Fibroblast of skin of scalp (primary cell): Measurements from ENCODE around the gene PCDHA1.
A peak's percentile ranks its signal among the peaks of the same experiment; 100 is the strongest.
"Not testable (repeated sequence)": the region's sequence is repeated elsewhere in the genome, so short reads cannot be mapped to it uniquely, and the experiment has no call there.

Experiments used
- DNase-seq: peaks from one replicate; pipeline ENCODE4 v3.0.0-alpha.2; 2013

The PCDHA1 gene

DNA sequence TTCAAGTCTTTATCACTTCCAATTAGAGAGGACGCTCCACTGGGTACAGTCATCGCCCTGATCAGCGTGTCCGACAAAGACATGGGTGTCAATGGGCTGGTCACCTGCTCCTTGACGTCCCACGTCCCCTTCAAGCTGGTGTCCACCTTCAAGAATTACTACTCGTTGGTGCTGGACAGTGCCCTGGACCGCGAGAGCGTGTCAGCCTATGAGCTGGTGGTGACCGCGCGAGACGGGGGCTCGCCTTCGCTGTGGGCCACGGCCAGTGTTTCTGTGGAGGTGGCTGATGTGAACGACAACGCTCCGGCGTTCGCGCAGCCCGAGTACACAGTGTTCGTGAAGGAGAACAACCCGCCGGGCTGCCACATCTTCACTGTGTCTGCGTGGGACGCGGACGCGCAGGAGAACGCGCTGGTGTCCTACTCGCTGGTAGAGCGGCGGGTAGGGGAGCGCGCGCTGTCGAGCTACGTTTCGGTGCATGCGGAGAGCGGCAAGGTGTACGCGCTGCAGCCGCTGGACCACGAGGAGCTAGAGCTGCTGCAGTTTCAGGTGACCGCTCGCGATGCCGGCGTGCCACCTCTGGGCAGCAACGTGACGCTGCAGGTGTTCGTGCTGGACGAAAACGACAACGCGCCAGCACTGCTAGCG is 22.4 kb downstream of the PCDHA1 start:
- DNase-seq: not testable (repeated sequence)

- no peak for DNase-seq
Measured at GRCh38 chr5:140808889-140809291, 22.9 kb downstream of the PCDHA1 start.

GRCh38 chr5:140821375-140822280 is 35.7 kb downstream of the PCDHA1 start, which contains the start of gene PCDHA5:
Gene PCDHA5 (plus strand): TSS chr5:140821613.
- DNase-seq: no peak

- DNase-seq: no peak
Measured at GRCh38 chr5:140822281-140822629, 36.3 kb downstream of the PCDHA1 start.

DNA sequence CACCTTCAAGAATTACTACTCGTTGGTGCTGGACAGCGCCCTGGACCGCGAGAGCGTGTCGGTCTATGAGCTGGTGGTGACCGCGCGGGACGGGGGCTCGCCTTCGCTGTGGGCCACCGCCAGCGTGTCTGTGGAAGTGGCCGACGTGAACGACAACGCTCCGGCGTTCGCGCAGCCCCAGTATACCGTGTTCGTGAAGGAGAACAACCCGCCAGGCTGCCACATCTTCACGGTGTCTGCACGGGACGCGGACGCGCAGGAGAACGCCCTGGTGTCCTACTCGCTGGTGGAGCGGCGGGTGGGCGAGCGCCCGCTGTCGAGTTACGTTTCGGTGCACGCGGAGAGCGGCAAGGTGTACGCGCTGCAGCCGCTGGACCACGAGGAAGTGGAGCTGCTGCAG is 37.0 kb downstream of the PCDHA1 start:
- not testable (repeated sequence) for DNase-seq

DNA sequence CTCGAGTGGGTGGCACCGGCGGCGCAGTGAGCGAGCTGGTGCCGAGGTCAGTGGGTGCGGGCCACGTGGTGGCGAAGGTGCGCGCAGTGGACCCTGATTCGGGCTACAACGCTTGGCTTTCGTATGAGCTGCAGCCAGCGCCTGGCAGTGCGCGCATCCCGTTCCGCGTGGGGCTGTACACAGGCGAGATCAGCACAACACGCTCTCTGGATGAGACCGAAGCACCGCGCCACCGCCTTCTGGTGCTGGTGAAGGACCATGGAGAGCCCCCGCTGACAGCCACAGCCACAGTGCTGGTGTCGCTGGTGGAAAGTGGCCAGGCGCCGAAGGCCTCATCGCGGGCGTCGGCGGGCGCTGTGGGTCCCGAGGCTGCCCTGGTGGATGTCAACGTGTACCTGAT is 37.5 kb downstream of the PCDHA1 start:
- DNase-seq: no peak

DNA sequence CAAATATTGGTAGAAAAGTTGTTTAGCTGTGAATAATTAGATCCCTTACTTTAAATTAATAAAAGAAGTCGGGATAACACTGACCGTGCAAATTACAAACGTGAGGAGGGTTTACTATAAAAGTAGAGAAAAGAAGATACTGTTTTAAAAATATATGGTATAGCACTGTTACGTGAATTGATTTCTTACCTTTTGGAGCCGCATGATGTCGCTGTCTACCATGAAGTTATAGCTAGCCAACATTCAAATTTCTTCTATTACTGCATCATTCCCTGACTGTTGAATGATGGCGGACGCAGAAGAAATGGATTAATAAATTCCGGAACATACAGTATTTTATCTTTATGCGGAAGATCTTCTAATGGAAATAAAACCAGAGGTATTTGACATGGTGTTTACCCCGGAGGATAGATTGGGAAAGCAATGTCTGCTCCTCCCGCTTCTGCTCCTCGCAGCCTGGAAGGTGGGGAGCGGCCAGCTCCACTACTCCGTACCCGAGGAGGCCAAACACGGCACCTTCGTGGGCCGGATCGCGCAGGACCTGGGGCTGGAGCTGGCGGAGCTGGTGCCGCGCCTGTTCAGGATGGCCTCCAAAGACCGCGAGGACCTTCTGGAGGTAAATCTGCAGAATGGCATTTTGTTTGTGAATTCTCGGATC is 41.9 kb downstream of the PCDHA1 start, which contains the start of gene PCDHA6:
TSS of gene PCDHA6 (plus strand) at position 257 of the 658 bp plus-strand sequence. CDS start at position 389, 132 bp downstream.
- DNase-seq: no peak

DNA sequence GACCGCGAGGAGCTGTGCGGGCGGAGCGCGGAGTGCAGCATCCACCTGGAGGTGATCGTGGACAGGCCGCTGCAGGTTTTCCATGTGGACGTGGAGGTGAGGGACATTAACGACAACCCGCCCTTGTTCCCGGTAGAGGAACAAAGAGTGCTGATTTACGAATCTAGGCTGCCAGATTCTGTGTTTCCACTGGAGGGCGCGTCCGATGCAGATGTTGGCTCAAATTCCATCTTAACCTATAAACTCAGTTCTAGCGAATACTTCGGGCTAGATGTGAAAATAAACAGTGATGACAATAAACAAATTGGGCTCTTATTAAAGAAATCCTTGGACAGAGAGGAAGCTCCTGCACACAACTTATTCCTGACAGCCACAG is 42.4 kb downstream of the PCDHA1 start:
- DNase-seq: no peak

DNA sequence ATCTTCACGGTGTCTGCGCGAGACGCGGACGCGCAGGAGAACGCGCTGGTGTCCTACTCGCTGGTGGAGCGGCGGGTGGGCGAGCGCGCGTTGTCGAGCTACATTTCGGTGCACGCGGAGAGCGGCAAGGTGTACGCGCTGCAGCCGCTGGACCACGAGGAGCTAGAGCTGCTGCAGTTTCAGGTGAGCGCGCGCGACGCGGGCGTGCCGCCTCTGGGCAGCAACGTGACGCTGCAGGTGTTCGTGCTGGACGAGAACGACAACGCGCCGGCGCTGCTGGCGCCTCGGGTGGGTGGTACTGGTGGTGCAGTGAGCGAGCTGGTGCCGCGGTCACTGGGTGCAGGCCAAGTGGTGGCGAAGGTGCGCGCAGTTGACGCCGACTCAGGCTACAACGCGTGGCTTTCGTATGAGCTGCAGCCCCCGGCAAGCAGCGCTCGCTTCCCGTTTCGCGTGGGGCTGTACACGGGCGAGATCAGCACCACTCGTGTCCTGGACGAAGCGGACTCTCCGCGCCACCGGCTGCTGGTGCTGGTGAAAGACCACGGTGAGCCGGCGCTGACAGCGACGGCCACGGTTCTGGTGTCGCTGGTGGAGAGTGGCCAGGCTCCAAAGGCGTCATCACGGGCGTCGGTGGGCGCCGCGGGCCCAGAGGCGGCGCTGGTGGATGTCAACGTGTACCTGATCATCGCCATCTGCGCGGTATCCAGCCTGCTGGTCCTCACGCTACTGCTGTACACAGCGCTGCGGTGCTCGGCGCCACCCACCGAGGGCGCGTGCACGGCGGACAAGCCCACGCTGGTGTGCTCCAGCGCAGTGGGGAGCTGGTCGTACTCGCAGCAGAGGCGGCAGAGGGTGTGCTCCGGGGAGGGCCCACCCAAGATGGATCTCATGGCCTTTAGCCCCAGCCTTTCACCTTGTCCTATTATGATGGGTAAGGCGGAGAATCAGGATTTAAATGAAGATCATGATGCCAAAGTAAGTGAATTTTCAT is 43.9 kb downstream of the PCDHA1 start:
- DNase-seq: not testable (repeated sequence)

GRCh38 chr5:140833993-140834392 is 48.1 kb downstream of the PCDHA1 start, which contains the start of gene PCDHA7:
Gene PCDHA7 (plus strand): TSS chr5:140834269. CDS start chr5:140834384, 115 bp downstream.
- peak; percentile 31 for DNase-seq

DNA sequence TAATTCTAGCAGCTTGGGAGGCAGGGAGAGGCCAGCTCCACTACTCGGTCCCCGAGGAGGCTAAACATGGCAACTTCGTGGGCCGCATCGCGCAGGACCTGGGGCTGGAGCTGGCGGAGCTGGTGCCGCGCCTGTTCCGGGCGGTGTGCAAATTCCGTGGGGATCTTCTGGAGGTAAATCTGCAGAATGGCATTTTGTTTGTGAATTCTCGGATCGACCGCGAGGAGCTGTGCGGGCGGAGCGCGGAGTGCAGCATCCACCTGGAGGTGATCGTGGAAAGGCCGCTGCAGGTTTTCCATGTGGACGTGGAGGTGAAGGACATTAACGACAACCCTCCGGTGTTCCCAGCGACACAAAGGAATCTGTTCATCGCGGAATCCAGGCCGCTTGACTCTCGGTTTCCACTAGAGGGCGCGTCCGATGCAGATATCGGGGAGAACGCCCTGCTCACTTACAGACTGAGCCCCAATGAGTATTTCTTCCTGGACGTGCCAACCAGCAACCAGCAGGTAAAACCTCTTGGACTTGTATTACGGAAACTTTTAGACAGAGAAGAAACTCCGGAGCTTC is 48.6 kb downstream of the PCDHA1 start:
- not testable (repeated sequence) for DNase-seq

DNA sequence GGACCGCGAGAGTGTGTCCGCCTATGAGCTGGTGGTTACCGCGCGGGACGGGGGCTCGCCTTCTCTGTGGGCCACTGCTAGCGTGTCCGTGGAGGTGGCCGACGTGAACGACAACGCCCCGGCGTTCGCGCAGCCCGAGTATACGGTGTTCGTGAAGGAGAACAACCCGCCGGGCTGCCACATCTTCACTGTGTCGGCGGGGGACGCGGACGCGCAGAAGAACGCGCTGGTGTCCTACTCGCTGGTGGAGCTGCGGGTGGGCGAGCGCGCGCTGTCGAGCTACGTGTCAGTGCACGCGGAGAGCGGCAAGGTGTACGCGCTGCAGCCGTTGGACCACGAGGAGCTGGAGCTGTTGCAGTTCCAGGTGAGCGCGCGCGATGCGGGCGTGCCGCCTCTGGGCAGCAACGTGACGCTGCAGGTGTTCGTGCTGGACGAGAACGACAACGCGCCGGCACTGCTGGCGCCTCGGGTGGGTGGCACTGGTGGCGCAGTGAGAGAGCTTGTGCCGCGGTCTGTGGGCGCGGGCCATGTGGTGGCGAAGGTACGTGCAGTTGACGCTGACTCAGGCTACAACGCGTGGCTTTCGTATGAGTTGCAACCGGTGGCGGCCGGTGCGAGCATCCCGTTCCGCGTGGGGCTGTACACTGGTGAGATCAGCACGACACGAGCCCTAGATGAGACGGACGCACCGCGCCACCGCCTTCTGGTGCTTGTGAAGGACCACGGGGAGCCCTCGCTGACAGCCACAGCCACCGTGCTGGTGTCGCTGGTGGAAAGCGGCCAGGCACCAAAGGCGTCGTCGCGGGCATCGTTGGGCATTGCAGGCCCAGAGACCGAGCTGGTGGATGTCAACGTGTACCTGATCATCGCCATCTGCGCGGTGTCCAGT is 49.9 kb downstream of the PCDHA1 start:
- no peak for DNase-seq

DNA sequence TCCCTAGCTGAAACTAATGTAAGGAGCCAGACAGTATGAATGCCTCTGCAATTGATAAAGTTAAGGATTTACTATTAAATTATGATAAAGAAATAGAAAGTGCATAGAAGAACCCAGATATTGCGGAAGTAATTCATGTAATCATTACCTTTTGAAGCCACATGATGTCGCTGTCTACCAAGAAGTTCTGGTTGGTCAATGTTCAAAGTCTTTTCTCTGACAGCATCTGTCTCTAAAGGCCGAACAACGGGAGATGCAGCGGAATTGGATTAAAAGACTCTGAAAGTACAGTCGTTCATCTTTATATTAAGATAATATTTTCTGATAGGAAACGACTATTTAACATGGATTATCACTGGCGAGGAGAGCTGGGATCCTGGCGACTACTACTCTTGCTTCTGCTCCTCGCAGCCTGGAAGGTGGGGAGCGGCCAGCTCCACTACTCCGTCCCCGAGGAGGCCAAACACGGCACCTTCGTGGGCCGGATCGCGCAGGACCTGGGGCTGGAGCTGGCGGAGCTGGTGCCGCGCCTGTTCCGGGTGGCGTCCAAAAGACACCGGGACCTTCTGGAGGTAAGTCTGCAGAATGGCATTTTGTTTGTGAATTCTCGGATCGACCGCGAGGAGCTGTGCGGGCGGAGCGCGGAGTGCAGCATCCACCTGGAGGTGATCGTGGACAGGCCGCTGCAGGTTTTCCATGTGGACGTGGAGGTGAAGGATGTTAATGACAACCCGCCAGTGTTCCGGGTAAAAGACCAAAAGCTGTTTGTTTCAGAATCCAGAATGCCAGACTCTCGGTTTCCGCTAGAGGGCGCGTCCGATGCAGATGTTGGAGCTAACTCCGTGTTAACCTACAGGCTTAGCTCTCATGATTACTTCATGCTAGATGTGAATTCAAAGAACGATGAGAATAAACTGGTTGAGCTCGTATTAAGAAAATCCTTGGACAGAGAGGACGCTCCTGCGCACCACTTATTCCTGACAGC is 55.3 kb downstream of the PCDHA1 start, which contains the start of gene PCDHA8:
TSS of gene PCDHA8 (plus strand) at position 210 of the 985 bp plus-strand sequence. CDS start at position 345, 135 bp downstream.
- DNase-seq: no peak

DNA sequence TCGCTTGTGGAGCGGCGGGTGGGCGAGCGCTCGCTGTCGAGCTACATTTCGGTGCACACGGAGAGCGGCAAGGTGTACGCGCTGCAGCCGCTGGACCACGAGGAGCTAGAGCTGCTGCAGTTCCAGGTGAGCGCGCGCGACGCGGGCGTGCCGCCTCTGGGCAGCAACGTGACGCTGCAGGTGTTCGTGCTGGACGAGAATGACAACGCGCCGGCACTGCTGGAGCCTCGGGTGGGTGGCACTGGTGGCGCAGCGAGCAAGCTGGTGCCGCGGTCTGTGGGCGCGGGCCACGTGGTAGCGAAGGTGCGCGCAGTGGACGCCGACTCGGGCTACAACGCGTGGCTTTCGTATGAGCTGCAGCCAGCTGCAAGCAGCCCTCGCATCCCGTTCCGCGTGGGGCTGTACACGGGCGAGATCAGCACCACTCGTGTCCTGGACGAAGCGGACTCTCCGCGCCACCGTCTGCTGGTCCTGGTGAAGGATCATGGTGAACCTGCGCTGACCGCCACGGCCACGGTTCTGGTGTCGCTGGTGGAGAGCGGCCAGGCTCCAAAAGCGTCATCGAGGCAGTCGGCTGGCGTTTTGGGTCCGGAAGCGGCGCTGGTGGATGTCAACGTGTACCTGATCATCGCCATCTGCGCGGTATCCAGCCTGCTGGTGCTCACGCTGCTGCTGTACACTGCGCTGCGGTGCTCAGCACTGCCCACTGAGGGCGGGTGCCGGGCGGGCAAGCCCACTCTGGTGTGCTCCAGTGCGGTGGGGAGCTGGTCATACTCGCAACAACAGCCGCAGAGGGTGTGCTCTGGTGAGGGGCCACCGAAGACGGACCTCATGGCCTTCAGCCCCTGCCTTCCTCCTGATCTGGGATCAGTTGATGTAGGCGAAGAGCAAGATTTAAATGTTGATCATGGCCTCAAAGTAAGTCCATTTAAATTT is 57.1 kb downstream of the PCDHA1 start:
- no peak for DNase-seq

- DNase-seq: peak; percentile 13
Measured at GRCh38 chr5:140848139-140849102, 62.5 kb downstream of the PCDHA1 start, which contains the start of gene PCDHA9. Gene PCDHA9 (plus strand): TSS chr5:140848382. CDS start chr5:140848496, 114 bp downstream.
